Measurements from ENCODE around the gene KCNK6. TPM values are rescaled to one million over a fixed set of nuclear protein-coding genes. Genes with fewer than 3 reads are reported as not detected.
"Not testable (repeated sequence)": the region's sequence is repeated elsewhere in the genome, so short reads cannot be mapped to it uniquely, and the experiment has no call there.

KCNK6 gene
- total and polyA plus RNA-seq, 12 donors = 4.5 to 31.6 (median 10.8) TPM

DNA sequence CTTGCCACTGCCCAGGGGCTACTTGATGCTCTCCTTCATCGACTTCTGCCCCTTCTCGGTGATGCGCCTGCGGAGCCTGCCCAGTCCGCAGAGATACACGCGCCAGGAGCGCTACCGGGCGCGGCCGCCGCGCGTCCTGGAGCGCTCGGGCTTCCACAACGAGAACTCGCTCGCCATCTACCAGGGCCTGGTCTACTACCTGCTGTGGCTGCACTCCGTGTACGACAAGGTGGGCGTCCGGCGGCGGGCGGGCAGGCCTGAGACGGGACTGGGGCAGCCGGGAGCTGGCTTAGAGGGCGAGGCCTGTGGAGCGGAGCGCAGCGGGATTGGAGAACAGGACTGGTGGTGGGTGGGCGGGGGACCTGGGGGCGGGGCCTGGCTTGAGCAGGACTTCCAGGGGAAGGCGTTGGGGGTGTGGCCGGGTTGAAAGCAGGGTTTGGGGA lies 42.0 kb downstream of the KCNK6 start:
- peak; percentile 85 to 94 (median 93) for ATAC-seq
- H3K4me3 ChIP-seq = peak overlapping the region; percentile 44 to 94 (median 73)

DNA sequence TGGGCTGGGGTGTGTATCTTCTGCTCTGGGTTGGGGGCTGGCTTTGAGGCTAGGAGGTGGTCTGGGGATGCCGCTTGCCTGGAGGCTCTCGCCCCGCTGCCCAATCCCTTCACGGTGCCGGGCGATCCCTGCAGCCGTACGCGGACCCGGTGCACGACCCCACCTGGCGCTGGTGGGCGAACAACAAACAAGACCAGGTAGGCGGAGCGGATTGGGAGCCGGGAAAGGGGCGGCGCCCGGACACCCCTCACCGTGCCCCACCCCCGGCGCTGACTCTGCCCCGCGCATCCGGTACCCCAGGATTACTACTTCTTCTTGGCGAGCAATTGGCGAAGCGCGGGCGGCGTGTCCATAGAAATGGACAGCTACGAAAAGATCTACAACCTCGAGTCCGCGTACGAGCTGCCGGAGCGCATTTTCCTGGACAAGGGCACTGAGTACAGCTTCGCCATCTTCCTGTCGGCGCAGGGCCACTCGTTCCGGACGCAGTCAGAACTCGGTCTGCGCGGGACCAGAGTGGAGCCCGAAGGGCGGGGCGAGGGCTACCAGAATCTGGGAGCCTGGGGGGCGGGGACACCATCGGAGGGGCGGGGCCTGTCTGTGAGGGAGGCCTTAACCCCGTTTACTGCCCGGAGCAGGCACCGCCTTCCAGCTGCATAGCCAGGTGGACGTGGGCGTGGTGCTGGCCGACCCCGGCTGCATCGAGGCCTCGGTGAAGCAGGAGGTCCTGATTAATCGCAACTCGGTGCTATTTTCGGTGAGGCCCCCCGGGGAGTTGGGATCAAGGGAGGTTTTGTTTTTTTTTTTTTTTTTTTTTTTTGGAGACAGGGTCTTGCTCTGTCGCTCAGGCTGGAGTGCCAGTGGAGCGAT lies 42.7 kb downstream of the KCNK6 start:
- intact Hi-C loops (cut with DNase I) = no loop called here
- DNase-seq (peak; percentile 82 to 86), ATAC-seq (peak; percentile 79 to 90 (median 82))
- Histone ChIP-seq H3K36me3 (no peaks in the 10 kb centered on the region), H3K27ac (peak overlapping the region in 8 of 10 donors; percentile 36 to 78 (median 64)), H3K4me3 (peak overlapping the region; percentile 44 to 94 (median 73)), H3K27me3 (peaks cover 0 to 44% (median 15%) of the 10 kb centered on the region in 7 donors), H3K9me3 (no peaks in the 10 kb centered on the region), H3K4me1 (peaks cover 0 to 20% (median 13%) of the 10 kb centered on the region in 9 donors)
- TF ChIP-seq, protein P1, sequence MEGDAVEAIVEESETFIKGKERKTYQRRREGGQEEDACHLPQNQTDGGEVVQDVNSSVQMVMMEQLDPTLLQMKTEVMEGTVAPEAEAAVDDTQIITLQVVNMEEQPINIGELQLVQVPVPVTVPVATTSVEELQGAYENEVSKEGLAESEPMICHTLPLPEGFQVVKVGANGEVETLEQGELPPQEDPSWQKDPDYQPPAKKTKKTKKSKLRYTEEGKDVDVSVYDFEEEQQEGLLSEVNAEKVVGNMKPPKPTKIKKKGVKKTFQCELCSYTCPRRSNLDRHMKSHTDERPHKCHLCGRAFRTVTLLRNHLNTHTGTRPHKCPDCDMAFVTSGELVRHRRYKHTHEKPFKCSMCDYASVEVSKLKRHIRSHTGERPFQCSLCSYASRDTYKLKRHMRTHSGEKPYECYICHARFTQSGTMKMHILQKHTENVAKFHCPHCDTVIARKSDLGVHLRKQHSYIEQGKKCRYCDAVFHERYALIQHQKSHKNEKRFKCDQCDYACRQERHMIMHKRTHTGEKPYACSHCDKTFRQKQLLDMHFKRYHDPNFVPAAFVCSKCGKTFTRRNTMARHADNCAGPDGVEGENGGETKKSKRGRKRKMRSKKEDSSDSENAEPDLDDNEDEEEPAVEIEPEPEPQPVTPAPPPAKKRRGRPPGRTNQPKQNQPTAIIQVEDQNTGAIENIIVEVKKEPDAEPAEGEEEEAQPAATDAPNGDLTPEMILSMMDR (IDR thresholded peaks at IDR 0.05) = no peak
- 2 to 3% methylated on average over 68 of the region's 68 CpGs for WGBS, 2 donors

More for the DNA sequence above, 42.0 kb downstream of the KCNK6 start:
- Histone ChIP-seq H3K36me3 (no peaks in the 10 kb centered on the region), H3K9me3 (no peaks in the 10 kb centered on the region), H3K27ac (peak overlapping the region in 6 of 10 donors; percentile 1 to 78 (median 64)), H3K27me3 (peaks cover 0 to 51% (median 21%) of the 10 kb centered on the region in 7 donors), H3K4me1 (peaks cover 0 to 20% (median 13%) of the 10 kb centered on the region in 9 donors)
- TF ChIP-seq, protein P1 (IDR thresholded peaks at IDR 0.05) = peak in 3 of 9 donors; percentile 7 to 30 (median 12)
- DNase-seq = peak; percentile 77 to 79
- WGBS, 2 donors = 0 to 1% methylated on average over 37 of the region's 37 CpGs
- intact Hi-C loops (cut with DNase I) = no loop called here

DNA sequence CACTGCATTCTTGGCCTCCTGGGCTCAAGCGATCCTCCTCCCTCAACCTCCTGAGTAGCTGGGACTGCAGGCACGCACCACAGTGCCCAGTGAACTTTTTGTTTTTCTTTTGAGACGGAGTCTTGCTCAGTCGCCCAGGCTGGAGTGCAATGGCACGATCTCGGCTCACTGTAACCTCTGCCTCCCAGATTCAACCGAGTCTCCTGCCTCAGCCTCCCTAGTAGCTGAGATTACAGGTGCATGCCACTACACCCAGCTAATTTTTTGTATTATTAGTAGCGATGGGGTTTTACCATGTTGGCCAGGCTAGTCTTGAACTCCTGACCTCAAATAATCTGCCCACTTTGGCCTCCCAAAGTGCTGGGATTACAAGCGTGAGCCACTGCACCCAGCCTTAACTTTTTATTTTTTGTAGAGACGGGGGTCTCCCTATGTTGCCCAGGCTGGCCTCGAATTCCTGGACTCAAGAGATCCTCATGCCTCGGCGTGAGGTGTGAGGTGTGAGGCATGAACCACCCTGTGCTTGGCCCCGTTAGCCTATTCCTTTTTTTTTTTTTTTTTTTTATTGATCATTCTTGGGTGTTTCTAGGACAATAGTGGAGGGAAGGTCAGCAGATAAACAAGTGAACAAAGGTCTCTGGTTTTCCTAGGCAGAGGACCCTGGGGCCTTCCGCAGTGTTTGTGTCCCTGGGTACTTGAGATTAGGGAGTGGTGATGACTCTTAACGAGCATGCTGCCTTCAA lies 43.5 kb downstream of the KCNK6 start:
- H3K4me1 ChIP-seq = peaks cover 0 to 20% (median 13%) of the 10 kb centered on the region in 9 donors
- peak overlapping the region in 1 of 10 donors; percentile 78 for H3K27ac ChIP-seq
- peak overlapping the region in 9 of 10 donors; percentile 63 to 94 (median 73) for H3K4me3 ChIP-seq
- intact Hi-C loops (cut with DNase I); H3K9me3 ChIP-seq; ATAC-seq; DNase-seq; H3K36me3 ChIP-seq: not testable (repeated sequence)
- 81 to 88% methylated on average over 14 of the region's 16 CpGs for WGBS, 2 donors
- H3K27me3 ChIP-seq = peaks cover 0 to 36% (median 12%) of the 10 kb centered on the region in 7 donors

DNA sequence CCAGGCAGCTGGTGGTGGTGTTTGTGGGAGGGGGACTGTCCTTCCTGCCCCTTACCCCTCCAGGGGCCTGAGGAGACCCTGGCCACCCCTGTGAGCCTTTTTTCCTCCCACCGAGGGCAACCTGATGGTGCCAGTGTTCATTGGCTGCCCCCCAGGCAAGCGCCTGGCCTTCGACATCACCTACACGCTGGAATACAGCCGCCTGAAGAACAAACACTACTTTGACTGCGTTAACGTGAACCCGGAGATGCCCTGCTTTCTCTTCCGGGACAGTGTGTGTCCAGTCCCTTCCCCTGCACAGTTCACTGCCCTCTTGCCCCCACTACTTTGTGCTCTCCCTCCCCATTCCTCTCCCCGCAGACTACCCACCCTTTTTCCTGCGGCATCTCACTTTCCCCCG lies 47.4 kb downstream of the KCNK6 start:
- Histone ChIP-seq H3K27ac (no peak overlapping the region), H3K4me1 (peaks cover 0 to 12% (median 6%) of the 10 kb centered on the region in 9 donors), H3K4me3 (no peak overlapping the region), H3K9me3 (no peaks in the 10 kb centered on the region), H3K36me3 (no peaks in the 10 kb centered on the region), H3K27me3 (peaks cover 0 to 2% (median 0%) of the 10 kb centered on the region in 7 donors)
- DNase-seq (no peak), ATAC-seq (no peak)
- WGBS, 2 donors = 82 to 86% methylated on average over 12 of the region's 12 CpGs
- intact Hi-C loops (cut with DNase I) = no loop called here
- TF ChIP-seq, protein P1 (IDR thresholded peaks at IDR 0.05) = no peak
